ENCODE measurements around the gene MAP3K7. TPM values are rescaled to one million over a fixed set of nuclear protein-coding genes. Genes with fewer than 3 reads are reported as not detected.
"Not testable (repeated sequence)": the region's sequence is repeated elsewhere in the genome, so short reads cannot be mapped to it uniquely, and the experiment has no call there.

MAP3K7 gene
- total RNA-seq, 1 donor from 2014 or later, result 38.7 TPM

DNA sequence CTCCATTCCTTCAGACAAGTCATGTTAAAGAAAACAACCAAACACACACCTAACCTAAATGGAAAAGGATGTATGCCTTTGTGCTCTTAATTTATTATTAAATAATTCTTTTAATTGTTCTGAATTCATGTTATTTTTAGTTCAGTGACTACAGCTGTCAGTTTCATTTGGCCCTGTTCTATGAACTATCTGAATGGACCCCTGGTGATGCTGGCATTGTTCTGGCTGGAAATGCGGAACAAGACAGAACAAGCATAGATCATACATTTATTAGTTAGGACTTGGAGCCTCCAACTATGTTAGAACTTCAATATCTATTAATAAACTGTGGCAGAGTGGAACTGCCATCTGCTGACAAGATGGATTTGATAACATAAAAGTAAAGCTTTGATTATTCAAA lies 5.7 kb downstream of the MAP3K7 start:
- no peak for DNase-seq (ENCODE audit: low spot score in 2 of 2)
- no peak for FAIRE-seq

DNA sequence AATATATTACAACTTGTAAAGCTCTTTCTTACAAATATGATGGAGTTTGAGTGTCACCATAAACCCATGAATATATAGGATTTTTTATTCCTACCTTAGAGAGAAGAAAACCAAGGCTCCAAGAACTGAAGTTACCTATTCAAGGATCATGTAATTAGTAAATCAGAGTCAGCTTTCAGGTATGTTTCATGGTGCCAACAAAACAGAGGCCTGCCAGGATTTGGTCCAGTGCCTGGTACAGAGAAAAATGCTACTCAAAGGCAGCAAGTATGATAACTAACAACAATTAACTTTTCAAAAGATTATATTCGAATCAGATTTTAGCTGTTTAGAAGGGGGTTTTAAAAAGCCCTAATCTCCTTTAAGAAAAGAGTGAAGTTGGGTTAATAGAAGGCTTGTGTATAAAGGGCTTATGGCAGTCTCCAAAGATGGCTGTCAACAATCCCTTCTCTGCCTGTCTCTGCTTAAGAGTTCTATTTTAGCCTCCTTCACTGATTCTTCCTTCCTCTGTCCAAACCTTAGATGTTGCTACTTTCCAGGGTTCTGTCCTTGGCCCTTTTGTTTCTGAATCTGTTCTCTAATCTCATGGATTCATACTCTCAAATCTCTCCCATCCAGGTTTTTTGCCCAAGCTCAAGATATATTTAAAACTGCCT lies 7.8 kb downstream of the MAP3K7 start:
- DNase-seq (ENCODE audit: low spot score in 2 of 2), result no peak
- FAIRE-seq, result no peak

DNA sequence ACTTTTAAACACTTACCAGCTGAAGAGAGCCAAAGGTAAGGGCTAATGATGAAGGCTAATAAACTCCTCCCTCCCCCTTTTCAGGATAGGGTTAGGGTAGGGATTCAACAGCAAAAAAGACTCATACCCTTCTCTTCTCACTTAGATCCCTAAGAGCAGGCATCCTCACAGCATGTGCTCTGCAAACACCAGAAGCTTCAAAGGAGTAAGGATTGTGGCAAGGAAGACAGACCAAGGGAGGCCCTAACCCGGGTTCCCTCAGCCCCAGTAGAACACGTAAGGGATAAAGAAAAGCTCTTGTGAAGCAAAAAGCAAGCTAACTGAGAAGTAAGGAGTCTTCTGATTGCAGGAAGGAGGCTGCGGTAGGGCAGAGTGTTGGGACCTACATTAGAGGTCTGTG lies 11.6 kb downstream of the MAP3K7 start:
- FAIRE-seq (no peak), DNase-seq (ENCODE audit: low spot score in 2 of 2) (no peak)

DNA sequence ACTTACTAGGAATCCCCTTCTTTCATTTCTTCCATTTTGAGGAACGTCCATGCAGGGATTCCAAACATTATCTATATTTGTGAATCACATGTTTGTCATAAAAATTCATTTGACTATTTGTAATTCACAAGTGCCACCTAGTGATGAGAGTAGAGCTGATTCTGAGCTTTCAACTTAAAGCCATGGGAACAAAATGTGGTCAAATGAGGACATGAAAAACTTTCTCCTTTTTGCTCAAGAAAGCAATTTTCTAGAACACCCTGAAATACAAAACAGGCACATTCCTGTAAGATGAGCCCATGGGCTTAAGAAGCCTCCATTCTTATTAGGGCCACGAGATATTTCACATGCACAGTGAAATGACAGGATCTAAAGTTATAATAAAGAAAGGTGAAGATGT lies 12.3 kb downstream of the MAP3K7 start:
- DNase-seq (ENCODE audit: low spot score in 2 of 2), result no peak
- FAIRE-seq, result no peak

DNA sequence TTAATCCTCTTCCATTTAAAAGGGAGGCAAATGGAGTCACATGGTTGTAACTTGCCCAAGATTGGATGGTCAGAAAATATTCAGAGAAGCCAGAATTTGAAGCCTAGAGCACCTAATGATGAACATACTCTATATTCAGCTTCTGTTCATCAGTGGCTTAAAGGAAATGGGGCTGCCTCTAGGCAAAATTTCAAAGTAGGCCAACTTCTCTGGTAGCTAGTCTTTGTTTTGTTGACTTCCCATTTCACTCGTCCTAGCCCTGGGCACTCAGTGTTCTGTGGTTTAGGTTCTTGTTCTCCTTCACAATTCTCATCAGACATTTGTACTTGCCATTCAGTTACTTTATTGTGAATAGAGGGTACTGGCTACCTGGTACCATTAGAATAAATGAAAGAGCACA lies 13.2 kb downstream of the MAP3K7 start:
- DNase-seq (ENCODE audit: low spot score in 2 of 2), result no peak
- no peak for FAIRE-seq

DNA sequence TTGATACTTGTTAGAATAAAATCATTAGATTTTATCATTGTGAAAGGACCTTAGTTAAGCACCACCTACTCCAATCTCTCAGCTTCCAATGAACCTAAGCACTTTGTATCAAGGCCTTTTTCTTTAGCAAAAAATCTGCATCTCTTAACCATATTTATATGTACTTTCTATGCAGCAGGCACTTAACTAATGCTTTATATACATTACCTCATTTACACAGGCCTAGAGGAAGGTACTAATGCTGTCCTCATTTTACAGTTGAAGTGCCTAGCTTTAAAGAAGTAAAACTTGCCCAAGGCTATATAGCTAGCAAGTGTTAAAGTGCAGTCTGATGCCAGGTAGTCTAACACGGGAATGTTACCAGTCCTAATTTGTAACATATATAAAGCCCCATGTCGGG lies 14.0 kb downstream of the MAP3K7 start:
- no peak for FAIRE-seq

GRCh38 chr6:90569223-90569622 lies 17.6 kb downstream of the MAP3K7 start:
- FAIRE-seq (no peak), DNase-seq (ENCODE audit: low spot score in 2 of 2) (no peak)

More for the DNA sequence above, 14.0 kb downstream of the MAP3K7 start:
- no peak for DNase-seq (ENCODE audit: low spot score in 2 of 2)

- FAIRE-seq; DNase-seq (ENCODE audit: low spot score in 2 of 2): not testable (repeated sequence)
Measured at GRCh38 chr6:90567682-90568081, 19.2 kb downstream of the MAP3K7 start.

DNA sequence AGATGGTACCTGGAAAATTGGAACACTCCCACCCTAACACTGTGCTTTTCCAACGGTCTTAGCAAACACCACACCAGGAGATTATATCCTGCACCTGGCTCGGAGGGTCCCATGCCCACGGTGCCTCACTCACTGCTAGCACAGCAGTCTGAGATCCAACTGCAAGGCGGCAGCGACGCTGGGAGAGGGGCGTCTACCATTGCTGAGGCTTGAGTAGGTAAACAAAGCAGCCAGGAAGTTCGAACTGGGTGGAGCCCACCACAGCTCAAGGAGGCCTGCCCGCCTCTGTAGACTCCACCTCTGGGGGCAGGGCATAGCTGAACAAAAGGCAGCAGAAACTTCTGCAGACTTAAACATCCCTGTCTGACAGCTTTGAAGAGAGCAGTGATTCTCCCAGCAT lies 24.5 kb downstream of the MAP3K7 start:
- DNase-seq (ENCODE audit: low spot score in 2 of 2); FAIRE-seq: not testable (repeated sequence)

DNA sequence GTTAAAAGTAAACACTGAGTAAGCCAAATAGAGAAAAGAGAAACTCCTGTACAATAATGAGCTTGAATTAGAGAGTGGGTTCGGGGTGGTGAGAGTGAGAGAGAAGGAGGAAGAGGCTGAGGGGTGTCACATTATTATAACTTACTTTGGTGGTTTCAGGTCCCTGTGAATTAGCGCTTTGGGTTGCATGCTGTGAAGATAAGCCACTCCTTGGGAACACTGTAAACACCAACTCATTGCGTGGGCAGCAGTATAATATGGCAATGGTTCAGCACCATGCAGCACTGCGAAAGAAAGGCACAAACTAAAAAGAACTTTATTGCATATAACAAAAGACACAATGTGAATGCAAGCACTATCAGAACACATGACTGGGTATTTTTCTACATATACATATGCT lies 26.9 kb downstream of the MAP3K7 start:
- FAIRE-seq (no peak), DNase-seq (ENCODE audit: low spot score in 2 of 2) (no peak)

DNA sequence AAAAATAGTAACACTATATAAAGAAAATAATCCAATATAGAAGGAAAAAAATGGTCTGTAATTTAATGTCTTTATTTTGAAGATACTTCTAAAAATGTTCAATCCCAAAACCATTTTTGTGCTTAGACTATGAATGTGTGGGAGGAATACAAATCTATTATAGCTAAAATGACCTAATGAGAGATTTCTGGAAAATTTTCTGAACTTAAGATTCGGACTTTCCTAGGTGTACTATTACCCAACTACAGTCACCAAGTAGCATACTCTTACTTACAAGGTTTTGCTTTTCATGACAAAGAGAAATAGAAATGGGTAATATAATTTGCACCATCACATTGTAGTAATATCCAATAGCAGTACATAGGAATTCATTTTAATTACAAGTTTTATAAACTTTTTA lies 29.9 kb downstream of the MAP3K7 start:
- DNase-seq (ENCODE audit: low spot score in 2 of 2), result no peak
- no peak for FAIRE-seq

GRCh38 chr6:90547991-90548390 lies 38.9 kb downstream of the MAP3K7 start:
- no peak for FAIRE-seq
- no peak for DNase-seq (ENCODE audit: low spot score in 2 of 2)

DNA sequence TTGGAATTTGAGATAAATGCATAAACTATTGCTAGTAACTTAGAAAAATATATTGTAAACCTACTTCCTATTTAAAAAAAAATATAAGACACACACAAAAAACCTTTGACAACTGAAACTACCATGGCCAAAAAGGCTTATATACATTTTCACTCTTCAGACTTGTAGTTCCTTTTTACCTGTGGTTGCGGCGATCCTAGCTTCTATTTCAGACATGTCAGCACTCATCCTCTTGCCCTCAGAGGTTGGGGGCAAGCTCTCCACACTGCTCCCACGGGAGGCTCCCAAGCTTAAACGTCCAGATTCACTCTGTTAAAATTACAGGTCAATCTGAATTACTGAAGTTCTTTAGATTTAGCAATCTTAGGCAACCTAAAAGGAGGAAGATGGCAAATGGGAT lies 39.8 kb downstream of the MAP3K7 start:
- no peak for DNase-seq (ENCODE audit: low spot score in 2 of 2)
- FAIRE-seq, result no peak

- no peak for DNase-seq (ENCODE audit: low spot score in 2 of 2)
Measured at GRCh38 chr6:90545448-90545847, 41.4 kb downstream of the MAP3K7 start.

GRCh38 chr6:90544741-90545140 lies 42.1 kb downstream of the MAP3K7 start:
- FAIRE-seq (no peak), DNase-seq (ENCODE audit: low spot score in 2 of 2) (no peak)

More at GRCh38 chr6:90545448-90545847, 41.4 kb downstream of the MAP3K7 start:
- FAIRE-seq, result no peak

GRCh38 chr6:90544081-90544480 lies 42.8 kb downstream of the MAP3K7 start:
- no peak for FAIRE-seq

GRCh38 chr6:90541221-90541620 lies 45.7 kb downstream of the MAP3K7 start:
- FAIRE-seq (no peak), DNase-seq (ENCODE audit: low spot score in 2 of 2) (no peak)

More at GRCh38 chr6:90544081-90544480, 42.8 kb downstream of the MAP3K7 start:
- DNase-seq (ENCODE audit: low spot score in 2 of 2), result no peak

DNA sequence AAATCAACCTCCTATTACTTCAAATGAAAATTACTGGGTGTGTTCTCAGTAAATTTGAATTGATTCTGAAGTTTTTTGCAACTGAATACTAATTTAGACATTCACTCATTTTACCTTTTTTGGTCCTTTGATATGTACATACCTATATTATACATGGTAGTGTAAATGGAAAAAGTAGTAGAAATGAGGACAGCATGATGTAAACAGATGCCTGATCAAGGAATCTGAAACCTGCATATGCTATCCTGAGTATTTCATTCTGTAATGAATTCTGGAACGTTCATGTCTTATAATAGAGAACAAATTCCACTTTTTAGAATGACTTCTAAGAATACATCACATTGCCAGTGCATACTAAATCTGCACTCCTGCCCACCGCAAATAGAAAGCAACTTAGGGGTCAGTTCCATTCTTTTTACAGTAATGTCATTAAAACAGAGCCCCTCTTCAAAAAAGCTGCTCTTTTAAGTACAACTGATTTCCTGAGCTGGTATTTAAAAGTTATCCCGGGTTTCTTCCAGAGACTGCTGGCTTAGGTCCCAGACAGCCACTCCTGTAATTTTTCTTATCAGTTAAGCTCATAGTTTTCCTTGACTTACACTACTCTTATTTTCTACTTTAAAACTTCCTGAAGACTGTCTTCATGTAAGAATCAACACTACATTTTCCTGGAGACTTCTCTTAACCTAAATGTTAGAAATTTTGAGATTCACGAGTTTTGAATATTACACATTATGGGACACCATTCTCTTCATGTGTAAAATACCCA lies 48.4 kb downstream of the MAP3K7 start:
- DNase-seq (ENCODE audit: low spot score in 2 of 2) (no peak), FAIRE-seq (no peak)

GRCh38 chr6:90537723-90538258 lies 49.1 kb downstream of the MAP3K7 start:
- no peak for DNase-seq (ENCODE audit: low spot score in 2 of 2)
- peak; percentile 17 for FAIRE-seq

DNA sequence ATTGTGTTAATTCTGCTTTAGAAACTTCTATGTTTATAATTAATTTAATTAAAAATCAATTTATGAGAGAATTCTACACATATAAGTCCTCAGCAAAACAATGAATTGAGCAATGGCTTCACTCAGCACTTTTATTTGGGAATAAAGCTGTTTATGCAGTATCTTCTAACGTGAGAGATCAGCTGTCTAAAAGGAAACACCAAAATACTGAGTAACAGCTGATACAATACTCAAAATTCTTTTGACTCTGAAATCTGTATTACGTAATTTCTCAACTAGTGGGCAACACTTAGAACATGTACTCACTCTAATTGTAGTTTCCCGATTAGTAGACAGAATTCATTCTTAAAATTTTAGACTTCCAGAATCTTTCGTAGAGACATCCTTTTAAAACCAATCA lies 49.8 kb downstream of the MAP3K7 start:
- FAIRE-seq, result no peak
- no peak for DNase-seq (ENCODE audit: low spot score in 2 of 2)

DNA sequence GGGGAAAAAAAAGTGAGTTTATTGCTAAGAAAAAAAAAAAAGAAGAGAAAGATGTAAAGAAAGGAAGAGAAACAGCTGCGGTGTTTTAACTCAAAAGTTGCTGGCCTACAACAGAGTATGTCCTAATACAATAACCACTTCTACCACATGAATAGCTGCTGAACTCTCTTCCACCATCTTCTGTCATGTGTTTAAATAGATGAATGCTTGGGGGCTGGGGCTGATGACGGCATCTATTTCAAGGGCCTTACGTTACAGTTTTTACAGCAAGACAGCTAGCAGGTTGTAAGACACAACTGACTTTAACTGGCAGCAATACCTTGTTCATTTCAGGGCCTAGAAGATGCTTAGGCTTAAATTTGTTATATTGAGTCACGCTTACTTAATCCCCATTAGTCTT lies 50.4 kb downstream of the MAP3K7 start:
- no peak for DNase-seq (ENCODE audit: low spot score in 2 of 2)
- no peak for FAIRE-seq
